Esophagus squamous epithelium (tissue), 5 donors: Measurements from ENCODE around the gene VIPR2. TPM values are rescaled to one million over a fixed set of nuclear protein-coding genes. Genes with fewer than 3 reads are reported as not detected.
A peak's percentile ranks its signal among the peaks of the same experiment; 100 is the strongest.

Experiments used
- DNase-seq: peaks from one replicate; lab custom pipeline; 2025; lab: John Stamatoyannopoulos, UW
- H3K27ac ChIP-seq, 4 donors: fragments of 200-600 bp; sonication (generic); one replicate each; pipeline ENCODE4 v1.5.1; 2016 to 2019; ENCODE audit warnings: mild to moderate bottlenecking in 1 of 4
- H3K27me3 ChIP-seq, 4 donors: fragments of 200-600 bp; sonication (generic); 1 replicate in 3 of 4; 2 replicates in 1 of 4; pipeline versions ENCODE4 v1.5.1 to v1.6.0; 2017 to 2021; ENCODE audit warnings: antibody characterized with exemption in 1 of 4
- H3K36me3 ChIP-seq, 3 donors: fragments of 200-600 bp; sonication (generic); one replicate each; pipeline ENCODE4 v1.5.1; 2016 to 2019
- H3K4me1 ChIP-seq, 3 donors: fragments of 200-600 bp; sonication (generic); one replicate each; pipeline ENCODE4 v1.5.1; 2017 to 2019
- H3K4me3 ChIP-seq, 4 donors: fragments of 200-600 bp; sonication (generic); 1 replicate in 3 of 4; 2 replicates in 1 of 4; pipeline ENCODE4 v1.5.1; 2016 to 2019; ENCODE audit warnings: mild to moderate bottlenecking in 2 of 4, moderate library complexity in 1 of 4
- H3K9me3 ChIP-seq, 3 donors: fragments of 200-600 bp; sonication (generic); one replicate each; pipeline ENCODE4 v1.5.1; 2016 to 2019
- POLR2A ChIP-seq, 4 donors: fragments of 450-650 bp; IDR thresholded peaks; one replicate each; pipeline ENCODE4 v1.6.1; 2017; ENCODE audit warnings: antibody characterized with exemption in 4 of 4, mild to moderate bottlenecking in 4 of 4, moderate library complexity in 3 of 4
- WGBS, 2 donors: methylation state at CpG; one replicate each; pipeline ENCODE4 v1.1.5; 2018; 5-methylcytosine and 5-hydroxymethylcytosine counted together
- intact Hi-C: fragments of 100-400 bp; cut with DNase I; formaldehyde crosslinking; loops from one replicate; pipeline ENCODE4 v1.15.0; 2022
- total RNA-seq, 4 donors: library from RNA; depleted of rRNA; stranded (reverse); fragments of >200 nt; gene quantifications; one replicate each; pipeline ENCODE4 v1.1.0, GENCODE V29; 2016
- TF ChIP-seq, protein P1 (sequence below), 6 experiments: fragments of 450-650 bp in 4 of 6; fragments of 200-600 bp in 2 of 6; sonication (generic) in 2 of 6; IDR thresholded peaks; one replicate each; pipeline ENCODE4 v1.5.1; 2016 to 2019; ENCODE audit warnings: antibody characterized with exemption in 6 of 6, mild to moderate bottlenecking in 4 of 6, moderate library complexity in 4 of 6
- donor health status: DM: yes; HTN: yes; CAD: no.

The VIPR2 gene
- total RNA-seq, 4 donors from 2014 or later, result 0.18 to 2.1 (median 0.40) TPM

- H3K9me3 ChIP-seq, result no peaks in the 10 kb centered on the region
- H3K4me1 ChIP-seq, result peaks cover 0 to 32% (median 2%) of the 10 kb centered on the region in 3 donors
- peaks cover 0 to 43% (median 0%) of the 10 kb centered on the region in 4 donors for H3K27me3 ChIP-seq
- DNase-seq, result no peak
- no peak overlapping the region for H3K27ac ChIP-seq
- intact Hi-C loops, result no loop called here
- WGBS, 2 donors, result 79 to 89% methylated on average over 3 to 10 of the region's 14 CpGs
- no peaks in the 10 kb centered on the region for H3K36me3 ChIP-seq
- H3K4me3 ChIP-seq, result no peak overlapping the region
- TF ChIP-seq, protein P1, sequence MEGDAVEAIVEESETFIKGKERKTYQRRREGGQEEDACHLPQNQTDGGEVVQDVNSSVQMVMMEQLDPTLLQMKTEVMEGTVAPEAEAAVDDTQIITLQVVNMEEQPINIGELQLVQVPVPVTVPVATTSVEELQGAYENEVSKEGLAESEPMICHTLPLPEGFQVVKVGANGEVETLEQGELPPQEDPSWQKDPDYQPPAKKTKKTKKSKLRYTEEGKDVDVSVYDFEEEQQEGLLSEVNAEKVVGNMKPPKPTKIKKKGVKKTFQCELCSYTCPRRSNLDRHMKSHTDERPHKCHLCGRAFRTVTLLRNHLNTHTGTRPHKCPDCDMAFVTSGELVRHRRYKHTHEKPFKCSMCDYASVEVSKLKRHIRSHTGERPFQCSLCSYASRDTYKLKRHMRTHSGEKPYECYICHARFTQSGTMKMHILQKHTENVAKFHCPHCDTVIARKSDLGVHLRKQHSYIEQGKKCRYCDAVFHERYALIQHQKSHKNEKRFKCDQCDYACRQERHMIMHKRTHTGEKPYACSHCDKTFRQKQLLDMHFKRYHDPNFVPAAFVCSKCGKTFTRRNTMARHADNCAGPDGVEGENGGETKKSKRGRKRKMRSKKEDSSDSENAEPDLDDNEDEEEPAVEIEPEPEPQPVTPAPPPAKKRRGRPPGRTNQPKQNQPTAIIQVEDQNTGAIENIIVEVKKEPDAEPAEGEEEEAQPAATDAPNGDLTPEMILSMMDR (IDR thresholded peaks at IDR 0.05), result no peak
- no peak for TF ChIP-seq POLR2A (IDR thresholded peaks at IDR 0.05)
Measured at GRCh38 chr7:159032322-159032721, 112.3 kb downstream of the VIPR2 start.

DNA sequence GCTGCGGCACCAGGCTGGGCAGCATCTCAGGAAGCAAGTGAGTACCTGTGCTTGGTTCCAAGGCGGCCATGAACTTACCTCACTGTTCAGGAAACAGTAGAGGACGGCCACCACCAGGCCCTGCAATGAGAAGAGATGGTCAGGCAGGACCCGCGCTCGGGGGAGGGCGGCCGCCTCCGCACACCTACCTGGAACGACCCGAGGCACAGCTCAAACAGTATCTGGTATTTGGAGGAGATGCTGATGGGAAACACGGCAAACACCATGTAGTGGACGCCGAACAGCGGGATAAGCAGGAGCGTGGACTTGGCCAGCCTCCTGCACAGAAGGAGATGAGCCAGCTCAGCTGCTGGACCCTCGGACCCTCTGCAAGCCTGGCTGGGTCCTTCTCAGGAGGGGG is 112.9 kb downstream of the VIPR2 start:
- peaks cover 0 to 38% (median 0%) of the 10 kb centered on the region in 4 donors for H3K27me3 ChIP-seq
- TF ChIP-seq, protein P1 (IDR thresholded peaks at IDR 0.05), result no peak
- TF ChIP-seq POLR2A (IDR thresholded peaks at IDR 0.05), result no peak
- DNase-seq, result no peak
- no peak overlapping the region for H3K4me3 ChIP-seq
- H3K4me1 ChIP-seq, result peaks cover 0 to 38% (median 5%) of the 10 kb centered on the region in 3 donors
- intact Hi-C loops, result no loop called here
- H3K36me3 ChIP-seq, result no peaks in the 10 kb centered on the region
- 81 to 96% methylated on average over 4 to 14 of the region's 17 CpGs for WGBS, 2 donors
- H3K9me3 ChIP-seq, result no peaks in the 10 kb centered on the region
- H3K27ac ChIP-seq, result peak overlapping the region in 2 of 4 donors; percentile 63

- Histone ChIP-seq H3K36me3 (no peaks in the 10 kb centered on the region), H3K4me1 (peaks cover 0 to 38% (median 5%) of the 10 kb centered on the region in 3 donors), H3K4me3 (peak overlapping the region; percentile 36 to 67 (median 50)), H3K9me3 (no peaks in the 10 kb centered on the region), H3K27ac (peak overlapping the region in 3 of 4 donors; percentile 4 to 63 (median 63)), H3K27me3 (peaks cover 0 to 40% (median 0%) of the 10 kb centered on the region in 4 donors)
- no peak for DNase-seq
- 51% methylated on average over 18 of the region's 31 CpGs; no CpG with 5 or more reads in 1 of the 2 donors for WGBS, 2 donors
- TF ChIP-seq, protein P1 (IDR thresholded peaks at IDR 0.05), result no peak
- no peak for TF ChIP-seq POLR2A (IDR thresholded peaks at IDR 0.05)
- intact Hi-C loops, result no loop called here
Measured at GRCh38 chr7:159031135-159031701, 113.4 kb downstream of the VIPR2 start.

- TF ChIP-seq, protein P1 (IDR thresholded peaks at IDR 0.05), result peak in 3 of 6 experiments; percentile 21 to 28 (median 28)
- no peak for TF ChIP-seq POLR2A (IDR thresholded peaks at IDR 0.05)
- intact Hi-C loops, result no loop called here
- H3K27ac ChIP-seq, result peak overlapping the region; percentile 4 to 63 (median 43)
- H3K36me3 ChIP-seq, result no peaks in the 10 kb centered on the region
- DNase-seq, result no peak
- no peaks in the 10 kb centered on the region for H3K9me3 ChIP-seq
- peaks cover 0 to 39% (median 0%) of the 10 kb centered on the region in 4 donors for H3K27me3 ChIP-seq
- WGBS, 2 donors, result 1 to 3% methylated on average over 9 to 20 of the region's 59 CpGs
- H3K4me1 ChIP-seq, result peaks cover 0 to 38% (median 5%) of the 10 kb centered on the region in 3 donors
- H3K4me3 ChIP-seq, result peak overlapping the region; percentile 36 to 67 (median 50)
Measured at GRCh38 chr7:159030490-159031134, 114.1 kb downstream of the VIPR2 start.
